HG03457 (cell line): ENCODE results near the gene NPY4R2.
"Not testable (repeated sequence)": the region's sequence is repeated elsewhere in the genome, so short reads cannot be mapped to it uniquely, and the experiment has no call there.

Source experiments
- ATAC-seq: cut with Tn5 transposase; IDR thresholded peaks from one replicate; pipeline ENCODE4 v1.9.1; 2021; ENCODE audit warnings: moderate number of reproducible peaks; ENCODE audit not compliant: unreplicated experiment

The NPY4R2 gene

DNA sequence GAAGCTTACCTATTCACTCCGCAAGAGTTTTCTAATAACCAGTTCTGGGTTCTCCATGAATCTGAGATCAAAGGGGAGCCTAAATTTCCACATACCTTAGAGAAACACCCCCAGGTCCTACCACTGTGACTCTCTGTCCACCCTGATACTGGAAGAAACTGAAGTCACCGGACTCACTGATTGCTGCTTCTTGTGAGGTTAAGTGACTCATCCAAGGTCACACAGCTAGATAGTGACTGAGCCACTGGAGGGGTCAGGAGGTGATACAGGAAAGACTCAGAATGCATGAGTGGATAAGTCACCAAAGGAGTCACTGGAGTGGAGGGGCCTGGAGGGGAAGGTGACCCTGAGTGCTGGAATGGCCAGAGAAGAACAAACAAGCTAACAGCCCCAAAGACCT lies 9.8 kb downstream of the NPY4R2 start:
- not testable (repeated sequence) for ATAC-seq

GRCh38 chr10:47932824-47933223 lies 14.4 kb downstream of the NPY4R2 start:
- ATAC-seq = not testable (repeated sequence)

DNA sequence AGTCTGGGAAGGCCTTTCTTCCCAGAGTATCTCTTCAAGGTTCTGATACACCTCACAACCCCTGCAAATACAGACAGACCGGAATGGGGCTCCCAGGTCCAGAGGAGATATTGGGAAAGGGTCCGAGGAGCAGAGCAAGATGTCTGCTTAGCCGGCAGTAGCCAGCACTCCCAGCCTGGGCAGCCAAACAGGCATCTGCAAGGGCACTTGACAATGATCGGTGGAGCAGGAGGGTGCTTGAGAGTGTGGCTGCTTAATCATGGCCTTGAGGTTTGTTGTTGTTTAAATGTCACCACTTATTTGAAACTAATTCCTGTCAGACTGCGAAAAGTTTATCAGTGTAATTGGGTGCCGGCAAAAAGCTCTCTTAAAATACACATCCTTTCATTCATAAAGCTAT lies 15.0 kb downstream of the NPY4R2 start:
- ATAC-seq = not testable (repeated sequence)

- not testable (repeated sequence) for ATAC-seq
Measured at GRCh38 chr10:47936772-47937228, 18.3 kb downstream of the NPY4R2 start.

DNA sequence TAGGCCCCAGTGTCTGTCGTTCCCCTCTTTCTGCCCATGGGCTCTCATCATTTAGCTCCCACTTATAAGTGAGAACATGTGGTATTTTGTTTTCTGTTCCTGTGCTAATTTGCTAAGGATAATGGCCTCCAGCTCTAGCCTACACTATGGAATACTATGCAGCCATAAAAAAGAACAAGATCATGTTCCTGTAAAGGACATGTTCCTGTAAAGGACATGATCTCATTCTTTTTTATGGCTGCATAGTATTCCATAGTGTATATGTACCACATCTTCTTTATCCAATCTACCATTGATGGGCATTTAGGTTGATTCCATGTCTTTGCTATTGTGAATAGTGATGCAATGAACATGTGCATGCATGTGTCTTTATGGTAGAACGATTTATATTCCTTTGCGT lies 19.2 kb downstream of the NPY4R2 start:
- ATAC-seq = not testable (repeated sequence)

DNA sequence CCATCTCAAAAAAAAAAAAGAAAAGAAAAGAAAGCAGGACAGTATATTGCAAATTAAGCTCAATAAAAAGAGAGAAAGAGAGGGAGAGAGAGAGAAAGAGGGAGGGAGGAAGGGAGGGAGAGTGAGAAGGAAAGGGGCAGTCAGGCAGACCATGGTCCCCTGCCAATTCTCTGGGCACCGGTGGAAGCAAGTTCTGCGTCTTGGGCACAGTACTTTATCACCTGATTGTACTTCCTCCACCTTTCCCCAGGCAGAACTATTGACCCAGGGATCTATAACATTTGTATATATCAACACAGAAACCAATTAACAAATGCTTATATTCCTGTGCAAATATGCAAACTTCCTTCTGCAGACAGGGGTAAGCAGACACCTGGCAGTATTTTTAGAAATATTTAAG lies 22.4 kb downstream of the NPY4R2 start:
- not testable (repeated sequence) for ATAC-seq

GRCh38 chr10:47941379-47941778 lies 22.9 kb downstream of the NPY4R2 start:
- ATAC-seq = not testable (repeated sequence)

- not testable (repeated sequence) for ATAC-seq
Measured at GRCh38 chr10:47942351-47943019, 24.0 kb downstream of the NPY4R2 start.

GRCh38 chr10:47943328-47943727 lies 24.9 kb downstream of the NPY4R2 start:
- not testable (repeated sequence) for ATAC-seq

DNA sequence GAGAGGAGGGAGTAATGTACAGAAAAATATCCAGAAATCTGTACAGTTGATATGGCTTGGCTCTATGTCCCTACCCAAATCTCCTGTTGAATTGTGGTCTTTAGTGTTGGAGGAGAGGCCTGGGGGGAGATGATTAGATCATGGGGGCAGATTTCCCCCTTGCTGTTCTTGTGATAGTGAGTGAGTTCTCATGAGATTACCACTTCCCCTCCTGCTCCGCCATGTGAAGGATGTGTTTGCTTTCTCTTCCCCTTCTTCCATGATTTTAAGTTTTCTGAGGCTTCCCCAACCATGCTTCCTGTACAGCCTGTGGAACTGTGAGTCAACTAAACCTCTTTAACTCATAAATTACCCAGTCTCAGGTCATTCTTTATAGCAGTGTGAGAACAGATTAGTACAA lies 29.0 kb downstream of the NPY4R2 start:
- not testable (repeated sequence) for ATAC-seq

- not testable (repeated sequence) for ATAC-seq
Measured at GRCh38 chr10:47957158-47957557, 38.7 kb downstream of the NPY4R2 start.

DNA sequence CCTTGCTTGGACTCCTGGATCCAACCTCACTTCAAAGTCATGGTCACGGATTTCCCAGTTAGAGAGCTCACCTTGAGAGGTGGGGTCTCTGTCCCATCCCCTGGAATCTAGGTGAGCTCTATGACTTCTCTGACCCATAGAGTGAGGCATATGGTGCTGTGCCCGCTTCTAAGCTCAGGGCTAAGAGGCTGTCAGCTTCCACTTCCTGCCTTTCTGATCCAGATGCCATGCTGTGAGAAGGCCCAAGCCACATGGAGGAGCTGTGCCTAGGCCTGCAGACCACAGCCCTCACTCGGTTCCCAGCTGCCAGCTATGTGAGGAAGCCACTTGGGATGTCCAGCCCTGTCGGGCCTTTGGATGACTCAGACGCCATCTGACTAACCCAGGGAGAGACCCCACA lies 41.2 kb downstream of the NPY4R2 start:
- not testable (repeated sequence) for ATAC-seq

GRCh38 chr10:47960699-47961098 lies 42.2 kb downstream of the NPY4R2 start:
- ATAC-seq = not testable (repeated sequence)

DNA sequence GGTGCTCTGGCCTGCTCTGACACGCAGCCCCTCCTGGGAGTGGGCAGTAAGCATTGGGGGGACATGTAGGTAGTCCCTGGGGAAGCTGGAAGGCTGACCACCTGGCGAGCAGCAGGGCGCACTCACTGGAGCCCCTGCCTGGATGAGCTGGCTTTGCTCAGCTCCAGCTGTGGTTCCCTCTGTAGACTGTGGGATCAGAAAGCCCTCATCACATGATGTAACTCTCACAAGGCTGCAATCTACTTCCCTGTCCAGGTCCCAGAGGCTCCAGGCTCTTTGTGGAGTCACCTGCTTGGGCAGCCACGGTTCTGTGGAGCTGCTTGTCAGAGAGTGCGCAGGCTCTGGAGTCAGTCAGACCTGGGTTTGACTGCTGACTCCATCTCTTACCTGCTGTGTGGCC lies 44.3 kb downstream of the NPY4R2 start:
- ATAC-seq = not testable (repeated sequence)

DNA sequence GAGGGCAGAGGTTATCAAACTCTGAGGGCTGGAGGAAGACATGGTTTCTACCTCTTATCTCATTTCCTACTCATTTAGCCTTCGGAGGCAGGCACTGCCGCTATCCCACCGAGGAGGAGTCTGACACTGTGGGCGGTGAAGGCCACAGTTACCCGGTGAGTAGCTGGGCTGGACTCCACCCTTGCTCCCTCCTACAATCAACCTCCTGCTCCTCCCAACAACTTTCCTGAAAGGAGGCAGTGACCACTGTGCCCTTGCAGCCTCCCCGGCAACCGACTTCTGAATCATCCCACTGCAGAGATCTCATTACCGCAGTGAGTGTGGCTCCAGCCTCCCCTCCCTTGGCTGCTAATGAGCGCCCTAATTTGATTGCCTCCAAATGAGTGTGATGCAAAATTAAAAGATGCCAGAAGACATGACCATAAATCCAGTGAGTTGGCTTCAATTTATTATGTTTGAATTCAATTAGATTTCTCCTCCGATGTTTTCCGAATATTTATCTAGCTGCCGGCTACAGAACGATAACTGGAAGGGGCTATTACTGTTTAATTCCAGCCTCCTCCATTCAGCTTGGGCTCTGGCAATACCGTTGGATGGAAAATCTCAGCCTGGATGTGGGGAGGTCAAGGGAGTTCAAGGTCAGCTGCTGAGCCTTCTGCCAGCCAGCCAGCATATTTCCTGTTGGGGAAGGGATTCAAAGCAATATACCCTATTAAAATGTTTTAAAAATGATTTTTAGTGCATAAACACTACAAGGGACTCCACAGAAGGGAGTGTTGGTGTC lies 46.0 kb downstream of the NPY4R2 start:
- not testable (repeated sequence) for ATAC-seq

DNA sequence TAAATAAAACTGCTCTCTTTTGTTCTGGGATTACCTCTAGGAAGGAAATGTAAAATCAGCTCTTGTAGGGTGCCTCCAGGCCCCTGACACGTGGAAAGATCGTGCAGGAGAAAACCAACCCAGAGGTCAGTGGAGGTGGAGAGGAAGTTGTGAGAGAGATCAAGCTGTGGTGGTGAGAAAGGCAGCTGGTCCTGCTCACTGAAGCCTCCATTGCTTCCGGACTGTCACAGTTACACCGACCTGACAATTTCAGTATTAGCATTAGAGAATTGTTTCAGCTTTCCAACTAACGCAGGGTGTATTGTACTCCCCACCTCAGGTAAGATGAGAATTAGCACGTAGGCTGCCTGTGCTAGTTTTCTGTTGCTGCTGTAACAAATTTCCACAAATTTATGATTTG lies 50.5 kb downstream of the NPY4R2 start:
- peak; percentile 74 for ATAC-seq

DNA sequence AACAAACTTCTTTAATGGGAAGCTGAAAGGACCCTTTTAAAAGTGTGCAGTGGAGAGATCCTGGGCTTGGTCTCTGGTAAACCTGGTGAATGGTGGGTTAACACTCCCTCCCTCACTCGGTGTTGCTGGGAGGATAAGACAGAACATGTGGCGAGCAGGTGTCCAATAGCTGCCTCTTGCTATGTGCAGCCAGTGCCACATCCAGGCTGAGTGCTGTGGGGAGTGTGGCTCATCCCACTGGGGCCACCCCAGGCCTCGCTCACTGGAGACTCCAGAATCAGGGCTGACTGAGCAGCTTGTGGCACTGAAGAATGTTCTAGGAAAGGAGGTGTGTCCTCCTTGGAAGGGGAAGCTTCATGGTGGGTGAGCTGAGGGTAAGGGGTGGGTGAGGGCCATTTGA lies 51.6 kb downstream of the NPY4R2 start:
- ATAC-seq = not testable (repeated sequence)

GRCh38 chr10:47971598-47971997 lies 53.1 kb downstream of the NPY4R2 start:
- not testable (repeated sequence) for ATAC-seq

- ATAC-seq = not testable (repeated sequence)
Measured at GRCh38 chr10:47972077-47972476, 53.6 kb downstream of the NPY4R2 start.
